ENCODE measurements around the gene LHFPL3.
"Not testable (repeated sequence)": the region's sequence is repeated elsewhere in the genome, so short reads cannot be mapped to it uniquely, and the experiment has no call there.

LHFPL3 gene

GRCh38 chr7:104548861-104549260 is 220.5 kb downstream of the LHFPL3 start:
- TF ChIP-seq CTCF (IDR thresholded peaks at IDR 0.05; ENCODE audit: control insufficient read depth, extremely low read depth, insufficient read depth), result no peak
- no peak overlapping the region for H3K4me3 ChIP-seq (ENCODE audit: low read depth, low read length)
- DNase-seq (ENCODE audit: low read depth), result no peak

GRCh38 chr7:104550362-104550761 is 222.0 kb downstream of the LHFPL3 start:
- no peak overlapping the region for H3K4me3 ChIP-seq (ENCODE audit: low read depth, low read length)
- no peak for TF ChIP-seq CTCF (IDR thresholded peaks at IDR 0.05; ENCODE audit: control insufficient read depth, extremely low read depth, insufficient read depth)
- DNase-seq (ENCODE audit: low read depth), result no peak

- no peak overlapping the region for H3K4me3 ChIP-seq (ENCODE audit: low read depth, low read length)
- no peak for TF ChIP-seq CTCF (IDR thresholded peaks at IDR 0.05; ENCODE audit: control insufficient read depth, extremely low read depth, insufficient read depth)
- no peak for DNase-seq (ENCODE audit: low read depth)
Measured at GRCh38 chr7:104551226-104551625, 222.8 kb downstream of the LHFPL3 start.

GRCh38 chr7:104552102-104552501 is 223.7 kb downstream of the LHFPL3 start:
- DNase-seq (ENCODE audit: low read depth), result peak; percentile 19
- TF ChIP-seq CTCF (IDR thresholded peaks at IDR 0.05; ENCODE audit: control insufficient read depth, extremely low read depth, insufficient read depth), result no peak
- no peak overlapping the region for H3K4me3 ChIP-seq (ENCODE audit: low read depth, low read length)

GRCh38 chr7:104553074-104553473 is 224.7 kb downstream of the LHFPL3 start:
- TF ChIP-seq CTCF (IDR thresholded peaks at IDR 0.05; ENCODE audit: control insufficient read depth, extremely low read depth, insufficient read depth), result no peak
- DNase-seq (ENCODE audit: low read depth), result no peak
- H3K4me3 ChIP-seq (ENCODE audit: low read depth, low read length), result no peak overlapping the region

GRCh38 chr7:104563350-104563901 is 235.0 kb downstream of the LHFPL3 start:
- H3K4me3 ChIP-seq (ENCODE audit: low read depth, low read length); DNase-seq (ENCODE audit: low read depth): not testable (repeated sequence)

GRCh38 chr7:104569751-104570150 is 241.3 kb downstream of the LHFPL3 start:
- no peak for TF ChIP-seq CTCF (IDR thresholded peaks at IDR 0.05; ENCODE audit: control insufficient read depth, extremely low read depth, insufficient read depth)
- DNase-seq (ENCODE audit: low read depth), result no peak
- H3K4me3 ChIP-seq (ENCODE audit: low read depth, low read length), result no peak overlapping the region
